NCI-H2029 (cell line): Measurements from ENCODE around the gene CYSRT1.

Experiments used
- DNase-seq: peaks from one replicate; lab custom pipeline; 2025; lab: John Stamatoyannopoulos, UW

The CYSRT1 gene

GRCh38 chr9:137212520-137212919, 12.5 kb upstream of the CYSRT1 start:
- DNase-seq, result no peak

- no peak for DNase-seq
Measured at GRCh38 chr9:137213160-137214060, 11.6 kb upstream of the CYSRT1 start.

DNA sequence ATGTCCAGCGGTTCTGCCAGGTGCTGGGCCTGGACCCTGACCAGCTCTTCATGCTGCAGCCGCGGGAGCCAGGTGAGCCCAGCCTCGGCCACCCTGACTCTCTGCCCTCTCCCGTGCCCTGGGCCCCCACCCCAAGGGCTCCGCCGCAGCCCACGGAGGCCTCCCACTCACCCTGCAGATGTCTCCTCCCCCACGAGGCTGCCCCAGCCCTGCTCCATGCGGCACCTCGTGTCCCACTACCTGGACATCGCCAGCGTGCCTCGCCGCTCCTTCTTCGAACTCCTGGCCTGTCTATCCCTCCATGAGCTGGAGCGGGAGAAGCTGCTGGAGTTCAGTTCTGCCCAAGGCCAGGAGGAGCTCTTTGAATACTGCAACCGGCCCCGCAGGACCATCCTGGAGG, 10.4 kb upstream of the CYSRT1 start:
- DNase-seq, result no peak

DNA sequence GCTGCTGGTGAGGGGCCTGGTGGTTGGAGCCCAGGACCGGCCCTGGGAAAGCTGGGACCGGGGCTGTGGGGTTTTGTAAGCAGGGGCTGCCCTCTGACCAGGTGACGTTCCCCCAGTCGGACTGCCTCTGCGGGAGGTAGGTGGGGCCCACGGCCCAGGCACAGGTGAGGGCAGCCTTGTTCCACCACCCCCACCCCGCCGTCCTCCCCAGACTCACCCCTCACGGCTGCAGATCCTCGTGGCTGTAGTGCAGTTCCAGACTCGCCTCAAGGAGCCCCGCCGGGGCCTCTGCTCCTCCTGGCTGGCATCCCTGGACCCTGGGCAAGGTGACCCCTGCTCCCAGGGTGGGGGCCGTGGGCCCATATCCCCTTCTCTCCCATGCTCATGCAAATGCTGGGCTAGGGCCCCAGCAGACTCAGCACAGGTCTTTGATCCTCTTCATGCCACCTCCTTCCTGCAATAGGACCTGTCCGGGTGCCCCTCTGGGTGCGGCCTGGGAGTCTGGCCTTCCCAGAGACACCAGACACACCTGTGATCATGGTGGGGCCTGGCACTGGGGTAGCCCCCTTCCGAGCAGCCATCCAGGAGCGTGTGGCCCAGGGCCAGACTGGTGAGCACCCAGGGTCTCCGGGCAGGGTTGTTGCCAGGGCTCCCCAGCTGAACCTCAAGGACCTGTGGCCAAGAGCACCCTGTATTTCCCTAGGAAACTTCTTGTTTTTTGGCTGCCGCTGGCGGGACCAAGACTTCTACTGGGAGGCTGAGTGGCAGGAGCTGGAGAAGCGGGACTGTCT, 9.6 kb upstream of the CYSRT1 start:
- DNase-seq, result no peak

GRCh38 chr9:137216188-137216965, 8.6 kb upstream of the CYSRT1 start:
- DNase-seq, result no peak

GRCh38 chr9:137217276-137218211, 7.4 kb upstream of the CYSRT1 start:
- DNase-seq, result peak; percentile 83

GRCh38 chr9:137218212-137218753, 6.7 kb upstream of the CYSRT1 start:
- DNase-seq, result no peak

GRCh38 chr9:137218754-137219271, 6.2 kb upstream of the CYSRT1 start:
- DNase-seq, result peak; percentile 43

- DNase-seq, result no peak
Measured at GRCh38 chr9:137219757-137220316, 5.1 kb upstream of the CYSRT1 start.

- DNase-seq, result no peak
Measured at GRCh38 chr9:137220317-137221094, 4.5 kb upstream of the CYSRT1 start.

DNA sequence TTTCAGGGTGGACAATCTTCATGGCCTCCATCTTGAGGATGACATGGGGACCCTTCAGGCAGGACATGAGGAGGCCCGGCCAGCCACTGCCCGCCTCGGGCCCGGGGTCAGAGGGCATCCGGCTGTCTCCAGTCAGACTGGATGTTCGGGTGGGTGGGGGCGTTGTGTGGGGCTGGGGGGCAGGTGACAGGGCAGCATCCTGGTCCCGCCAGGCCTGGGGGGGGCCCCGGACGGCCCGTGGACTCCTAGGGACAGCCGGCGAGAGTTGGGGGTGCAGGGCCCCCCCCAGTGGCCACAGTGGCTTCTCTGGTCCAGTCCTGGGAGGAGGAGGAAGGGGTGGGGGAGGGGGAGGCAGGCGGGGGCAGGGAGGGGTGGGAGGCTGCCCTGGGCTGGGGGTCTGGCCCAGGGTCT, 3.9 kb upstream of the CYSRT1 start:
- DNase-seq, result no peak

- DNase-seq, result no peak
Measured at GRCh38 chr9:137221506-137222111, 3.4 kb upstream of the CYSRT1 start.

DNA sequence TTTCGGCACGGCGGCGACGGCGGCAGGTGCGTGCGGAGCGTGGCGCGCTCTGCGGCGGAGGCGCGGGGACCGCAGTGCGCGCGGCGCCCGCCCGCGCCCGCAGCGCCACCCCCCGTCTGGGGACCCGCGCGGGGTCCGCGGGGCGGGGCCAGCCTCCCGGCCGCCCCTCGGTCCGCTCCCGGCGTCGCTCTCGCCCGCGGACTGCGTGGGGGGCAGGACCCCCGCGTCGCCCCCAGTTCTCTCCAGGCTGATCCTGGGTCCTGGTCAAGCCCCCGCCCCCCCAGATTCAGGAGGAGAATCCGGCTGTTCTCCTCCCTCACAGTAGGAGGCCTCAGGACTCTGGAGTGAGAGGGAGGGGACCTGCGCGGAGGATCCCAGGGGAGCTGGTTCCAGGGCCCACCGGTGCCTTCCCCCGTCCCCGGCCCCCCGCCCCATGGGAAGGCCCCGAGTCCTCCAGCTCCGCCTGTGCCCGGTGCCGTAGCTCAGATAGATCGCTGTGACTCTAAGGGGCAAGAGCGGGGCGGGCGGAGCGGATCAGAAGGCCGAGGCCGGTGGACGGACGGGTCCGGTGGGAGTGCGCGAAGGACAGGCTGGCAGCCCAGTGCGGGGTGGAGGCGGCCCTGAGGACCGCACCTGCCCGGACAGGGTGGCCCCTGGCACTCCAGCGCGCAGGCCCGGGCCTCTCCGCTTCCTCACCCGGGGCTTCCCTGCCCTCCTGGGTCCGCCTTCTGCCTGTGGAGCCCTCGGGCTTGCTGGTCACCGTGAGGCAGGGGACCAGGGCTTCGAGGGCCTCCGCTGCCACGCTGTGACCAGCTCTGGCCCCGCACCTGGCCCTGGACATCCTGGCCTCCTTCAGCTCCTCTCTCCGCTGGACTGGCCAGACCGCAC, 2.5 kb upstream of the CYSRT1 start, which contains the start of gene RNF208:
Gene RNF208, minus strand, starts transcription at position 51 of the 888 bp plus-strand sequence. CDS start 1,028 bp downstream, outside the sequence.
- no peak for DNase-seq

GRCh38 chr9:137223078-137223970, 1.6 kb upstream of the CYSRT1 start:
- peak; percentile 99 for DNase-seq

DNA sequence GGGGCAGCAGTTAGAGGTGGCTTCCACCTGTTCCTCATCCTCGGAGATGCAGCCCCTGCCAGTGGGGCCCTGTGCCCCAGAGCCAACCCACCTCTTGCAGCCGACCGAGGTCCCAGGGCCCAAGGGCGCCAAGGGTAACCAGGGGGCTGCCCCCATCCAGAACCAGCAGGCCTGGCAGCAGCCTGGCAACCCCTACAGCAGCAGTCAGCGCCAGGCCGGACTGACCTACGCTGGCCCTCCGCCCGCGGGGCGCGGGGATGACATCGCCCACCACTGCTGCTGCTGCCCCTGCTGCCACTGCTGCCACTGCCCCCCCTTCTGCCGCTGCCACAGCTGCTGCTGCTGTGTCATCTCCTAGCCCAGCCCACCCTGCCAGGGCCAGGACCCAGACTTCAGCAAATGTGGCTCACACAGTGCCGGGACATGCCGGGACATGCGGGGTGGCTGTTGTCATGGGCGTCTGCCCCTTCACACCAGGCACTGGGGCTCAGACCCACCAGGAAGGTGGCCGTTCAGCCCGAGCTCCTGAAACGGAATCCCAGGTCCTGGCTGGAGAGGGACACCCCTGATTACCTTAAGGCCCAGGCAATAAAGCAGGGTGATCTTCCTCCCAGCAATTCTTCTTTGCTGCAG, 841 bp downstream of the CYSRT1 start:
- no peak for DNase-seq

- DNase-seq, result no peak
Measured at GRCh38 chr9:137226338-137227053, 1.5 kb downstream of the CYSRT1 start.
